GM19452 (cell line): Measurements from ENCODE around the gene CHCHD6.

Experiments used
- ATAC-seq: cut with Tn5 transposase; IDR thresholded peaks from one replicate; pipeline ENCODE4 v1.9.1; 2021; ENCODE audit not compliant: unreplicated experiment

Gene CHCHD6

DNA sequence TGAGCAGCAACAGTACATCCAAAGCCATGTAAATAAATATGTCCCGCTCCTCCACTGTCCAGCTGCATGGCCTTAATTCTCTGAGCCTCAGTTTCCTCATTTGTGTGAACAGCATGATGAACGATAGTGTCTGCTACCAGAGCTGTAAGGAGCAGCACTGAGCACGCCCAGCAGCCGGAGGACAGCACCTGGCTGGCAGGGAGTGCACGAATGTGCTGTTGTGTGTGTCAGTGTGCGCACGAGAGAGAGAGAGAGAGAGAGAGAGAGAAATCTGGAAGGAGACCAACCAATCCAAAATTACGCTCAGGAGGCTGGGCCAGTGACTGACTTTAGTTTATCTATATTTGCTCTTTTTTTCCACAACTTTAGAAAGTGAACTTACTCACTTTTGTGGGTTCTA lies 252.3 kb downstream of the CHCHD6 start:
- ATAC-seq: no peak

DNA sequence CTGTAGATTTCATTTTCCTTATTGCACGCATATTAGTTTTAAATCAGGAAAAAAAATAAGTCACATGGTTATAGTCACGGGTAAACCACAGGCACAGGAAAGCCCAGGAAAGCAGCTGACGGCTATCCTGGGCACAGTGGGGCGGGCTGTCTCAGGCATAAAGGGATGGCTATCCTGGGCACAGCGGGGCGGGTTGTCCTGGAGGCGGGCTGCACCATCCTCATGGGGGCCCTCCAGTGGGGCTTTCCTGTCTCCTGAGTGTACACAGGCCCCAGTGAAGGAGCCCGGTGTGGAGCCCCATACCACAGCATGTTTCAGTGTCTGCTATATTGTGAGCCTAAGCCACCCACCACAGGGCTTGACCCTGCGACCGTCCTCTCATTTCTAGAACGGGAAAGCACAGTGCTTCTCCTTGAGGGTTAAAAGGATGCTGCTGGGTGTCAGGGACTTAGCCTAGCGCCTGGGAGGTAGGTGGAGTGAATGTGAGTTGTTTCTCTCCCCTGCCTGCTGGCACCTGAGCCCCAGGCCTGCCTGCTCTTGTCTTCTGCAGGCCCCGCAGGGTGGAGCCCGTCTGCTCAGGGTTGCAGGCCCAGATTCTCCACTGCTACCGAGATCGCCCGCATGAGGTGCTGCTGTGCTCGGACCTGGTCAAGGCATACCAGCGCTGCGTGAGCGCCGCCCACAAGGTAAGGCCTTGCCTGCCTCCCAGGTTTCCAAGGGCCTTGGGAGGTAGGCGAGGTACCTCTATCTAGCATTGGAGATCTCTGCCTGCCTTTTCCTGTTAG lies 253.0 kb downstream of the CHCHD6 start:
- no peak for ATAC-seq

DNA sequence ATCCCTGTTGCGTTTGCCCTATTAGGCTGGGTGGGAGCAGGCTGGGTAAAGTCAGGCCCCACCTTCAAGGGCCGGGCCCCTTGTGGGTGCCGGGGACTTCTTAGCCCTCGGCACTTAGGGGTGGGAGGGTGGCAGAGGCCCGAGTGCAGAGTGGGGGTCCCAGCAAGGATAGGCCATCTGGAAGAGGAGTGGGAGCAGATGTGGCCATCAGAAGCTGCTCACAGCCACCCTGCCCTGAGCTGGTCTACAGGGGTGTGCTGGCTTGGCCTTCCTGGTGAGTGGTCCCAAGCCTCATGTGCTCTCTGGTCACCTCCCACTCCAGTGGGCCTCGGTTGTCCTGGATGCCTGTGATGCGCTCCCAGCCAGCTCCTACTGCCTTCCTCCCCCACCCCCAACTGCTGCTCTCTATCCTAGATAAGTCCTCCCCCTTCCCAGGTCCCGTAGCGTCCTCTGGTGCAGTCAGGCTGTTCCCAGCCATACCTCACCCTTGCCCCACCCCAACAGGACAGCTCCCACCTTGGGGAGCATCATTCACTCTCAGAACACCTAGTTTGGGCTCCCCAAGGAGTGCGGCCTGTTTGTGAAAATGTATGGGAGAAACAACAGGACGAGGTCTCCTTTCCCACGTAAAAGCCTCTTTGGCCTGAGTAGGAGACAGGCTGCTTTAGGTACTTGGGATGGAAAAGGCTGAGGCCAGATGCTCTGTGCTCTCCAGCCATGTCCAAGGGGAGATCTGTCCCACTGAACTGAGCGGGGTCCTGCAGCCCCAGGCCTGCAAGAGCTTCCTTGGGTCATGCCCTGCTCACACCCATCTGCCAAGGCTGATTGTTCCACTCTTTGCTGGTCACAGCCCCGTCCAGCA lies 254.0 kb downstream of the CHCHD6 start:
- no peak for ATAC-seq

DNA sequence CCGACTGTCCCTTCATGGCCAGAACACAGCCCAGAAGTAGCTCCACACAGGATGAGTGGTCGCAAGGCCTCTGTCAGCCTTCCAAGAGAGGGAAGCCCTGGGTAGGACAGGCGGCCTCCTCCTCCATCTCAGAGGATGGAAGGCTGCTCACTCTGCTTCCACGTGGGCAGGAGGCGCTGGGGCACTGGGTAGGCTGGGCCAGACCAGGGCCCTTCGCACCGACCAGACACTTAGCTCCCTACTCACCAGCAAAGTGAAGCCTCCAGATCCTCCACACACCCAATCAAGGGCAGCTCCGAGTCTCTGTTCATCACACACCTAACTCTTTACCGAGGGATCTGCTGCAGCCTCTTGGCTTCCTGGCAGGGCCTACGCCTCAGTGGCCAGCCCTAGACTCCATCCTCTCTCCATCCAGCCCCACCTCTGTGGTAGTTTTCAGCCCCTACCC lies 254.6 kb downstream of the CHCHD6 start:
- no peak for ATAC-seq

DNA sequence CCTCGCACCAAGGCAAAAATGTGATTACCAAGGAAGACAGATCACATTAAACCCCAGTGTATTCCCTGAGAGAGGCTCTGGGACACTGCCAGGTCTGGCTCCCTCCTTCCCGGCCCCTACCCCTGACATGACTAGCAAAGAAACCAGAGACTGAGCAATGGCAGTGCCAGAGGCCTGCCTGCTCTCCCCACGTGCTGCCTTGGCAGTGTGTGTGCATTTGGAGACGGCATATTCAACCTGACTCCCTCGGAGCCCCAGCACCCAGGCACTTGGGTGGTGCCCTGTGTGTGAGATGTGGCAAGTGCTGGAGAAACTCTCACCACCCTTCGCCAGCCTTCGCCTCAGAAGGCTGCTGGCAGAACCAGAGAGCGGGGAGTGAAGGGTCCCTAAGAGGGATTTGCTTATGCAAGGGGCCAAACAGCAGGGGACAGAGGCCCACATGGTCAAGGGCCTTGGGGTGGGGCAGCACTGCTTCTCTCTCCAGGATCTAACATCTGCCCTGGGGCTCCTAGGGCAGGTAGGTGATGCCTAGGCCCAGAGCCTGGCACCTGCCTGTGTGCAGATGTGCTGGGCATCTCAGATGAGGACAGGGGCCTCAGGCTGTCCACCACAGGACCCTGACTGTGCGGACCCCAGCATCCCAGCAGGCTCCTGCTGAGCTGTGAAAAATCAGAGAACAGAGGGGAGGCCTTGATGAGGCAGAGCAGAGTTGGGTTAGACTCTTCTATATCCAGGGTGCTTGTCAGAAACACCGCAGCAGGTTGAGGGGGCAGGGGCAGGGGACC lies 255.3 kb downstream of the CHCHD6 start:
- no peak for ATAC-seq

DNA sequence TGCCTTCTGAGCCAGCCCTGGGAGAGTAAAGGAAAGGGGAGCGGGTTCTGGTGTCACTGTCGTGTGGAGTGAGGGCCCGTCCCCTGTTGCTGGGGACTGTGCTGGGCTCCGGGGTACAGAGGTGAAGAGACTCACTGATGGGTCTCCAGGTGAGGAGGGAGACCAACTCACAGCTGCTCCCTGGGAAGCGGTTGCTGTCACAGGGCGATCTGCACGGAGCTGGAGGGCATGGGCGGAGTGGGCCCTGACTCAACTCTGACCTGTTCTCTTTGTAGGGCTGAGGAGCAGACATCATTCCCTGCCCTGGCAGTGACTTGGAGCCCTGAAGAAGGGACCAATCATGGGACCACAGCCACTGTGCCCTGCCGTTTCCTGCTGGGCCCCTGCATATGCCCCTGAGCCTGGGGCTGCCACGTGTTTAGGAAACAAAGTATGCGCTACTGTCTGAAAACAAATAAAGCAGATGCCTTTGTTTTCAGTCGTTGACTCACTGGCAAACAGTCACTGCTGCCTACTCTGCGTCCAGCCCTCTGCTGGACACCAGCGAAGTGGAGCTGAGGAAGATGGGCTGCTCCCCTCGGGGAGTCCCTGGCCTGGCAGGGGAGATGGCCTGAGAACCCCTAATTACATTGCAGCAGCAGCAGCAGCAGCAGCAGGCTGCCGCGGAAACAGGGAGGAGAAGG lies 256.0 kb downstream of the CHCHD6 start:
- no peak for ATAC-seq

DNA sequence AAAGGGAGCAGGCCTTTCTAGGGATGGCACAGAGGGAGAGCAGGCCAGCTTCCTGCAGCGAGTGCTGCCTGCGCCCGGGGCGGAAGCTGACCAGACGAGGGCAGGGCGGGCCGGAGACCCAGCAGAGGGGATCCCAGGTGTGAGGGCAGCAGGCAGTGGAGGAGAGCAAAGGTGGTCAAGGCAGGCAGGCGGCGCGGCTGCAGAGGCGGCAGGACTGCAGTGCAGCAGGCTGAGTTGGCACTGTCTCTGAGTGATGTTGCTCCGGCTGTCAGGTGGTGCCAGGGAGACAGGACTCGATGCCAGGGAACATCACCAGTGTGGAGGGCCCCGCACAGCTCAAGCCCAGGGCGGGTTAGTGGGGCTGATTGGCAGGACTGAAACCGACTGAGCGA lies 256.6 kb downstream of the CHCHD6 start:
- no peak for ATAC-seq

DNA sequence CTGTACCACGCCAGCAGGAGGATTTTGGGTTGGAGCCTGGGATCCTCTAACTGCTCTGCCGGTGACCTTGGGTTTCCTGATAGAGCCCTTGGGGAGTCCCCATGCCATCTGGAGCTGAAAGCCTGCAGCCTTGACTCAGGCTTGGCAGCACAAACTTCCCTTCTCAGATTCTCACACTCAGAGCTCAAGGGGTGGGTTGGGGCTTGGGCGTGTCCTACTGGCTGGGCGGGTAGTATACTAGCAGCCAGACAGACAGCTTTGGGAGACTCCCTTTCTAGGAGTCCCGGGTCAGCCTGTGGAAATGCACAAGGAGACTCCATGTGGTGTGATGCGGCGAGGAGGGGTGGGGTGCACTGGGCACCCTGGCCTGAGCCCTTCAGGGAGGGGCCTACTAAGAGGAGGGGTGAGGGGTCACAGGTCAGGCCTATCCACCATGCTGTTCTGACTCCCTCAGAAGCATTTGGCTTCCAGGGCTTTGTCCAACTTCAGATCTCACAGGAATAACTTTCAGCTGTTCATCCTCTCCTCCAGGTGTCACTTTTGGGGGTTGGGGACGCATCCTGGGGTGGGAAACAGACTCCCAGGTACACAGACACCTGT lies 257.3 kb downstream of the CHCHD6 start:
- ATAC-seq: no peak

DNA sequence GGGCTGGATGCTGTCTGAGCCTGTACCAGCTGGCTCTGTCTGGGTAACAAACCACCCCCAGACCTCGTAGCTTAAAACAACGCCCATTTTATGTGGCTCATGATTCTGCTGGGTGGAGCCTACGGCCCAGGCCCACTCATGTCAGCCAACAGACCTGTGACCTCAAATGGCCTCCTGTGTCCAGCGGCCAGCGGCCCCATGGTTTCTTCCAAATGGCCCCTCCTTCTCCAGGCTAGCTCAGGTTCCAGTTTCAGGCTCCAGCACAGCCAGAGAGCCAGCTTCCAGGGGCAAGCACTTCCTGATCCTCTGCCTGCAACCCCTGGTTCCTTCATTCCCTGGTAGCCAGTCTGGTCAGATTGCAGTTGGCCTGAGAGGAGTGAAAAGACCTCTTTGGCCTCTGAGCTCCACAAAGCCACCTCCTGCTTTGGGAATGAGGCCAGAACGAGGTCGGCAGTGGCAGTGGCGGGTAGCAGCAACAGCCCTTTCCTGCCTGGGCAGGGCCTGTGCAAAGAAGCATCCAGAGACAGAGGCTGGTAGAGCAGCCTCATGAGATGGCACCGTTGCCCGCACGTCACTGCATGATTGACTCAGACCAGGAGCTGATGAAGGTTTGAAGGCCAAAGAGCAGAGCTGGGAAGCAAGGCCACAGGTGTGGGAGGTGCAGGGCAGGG lies 257.9 kb downstream of the CHCHD6 start:
- ATAC-seq: no peak

DNA sequence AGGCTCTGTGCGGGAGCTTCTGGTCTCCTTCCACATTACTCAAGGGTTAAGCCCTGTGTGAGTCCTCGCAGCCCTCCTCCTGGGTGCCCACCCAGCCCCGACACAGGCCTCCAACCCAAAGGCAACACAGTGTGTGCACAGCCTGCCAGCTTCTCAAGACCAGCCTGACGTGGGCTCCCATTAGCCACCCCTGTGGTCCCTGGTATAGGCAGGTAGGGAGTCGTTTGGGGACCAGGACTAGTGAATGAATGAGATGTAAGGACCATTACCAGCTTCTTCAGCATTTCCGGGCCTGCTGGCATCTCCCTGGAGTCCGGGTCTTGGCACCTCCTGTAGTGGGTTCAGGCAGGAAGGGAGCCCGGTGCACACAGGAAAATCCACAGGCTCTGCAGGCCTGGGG lies 258.7 kb downstream of the CHCHD6 start:
- ATAC-seq: no peak

DNA sequence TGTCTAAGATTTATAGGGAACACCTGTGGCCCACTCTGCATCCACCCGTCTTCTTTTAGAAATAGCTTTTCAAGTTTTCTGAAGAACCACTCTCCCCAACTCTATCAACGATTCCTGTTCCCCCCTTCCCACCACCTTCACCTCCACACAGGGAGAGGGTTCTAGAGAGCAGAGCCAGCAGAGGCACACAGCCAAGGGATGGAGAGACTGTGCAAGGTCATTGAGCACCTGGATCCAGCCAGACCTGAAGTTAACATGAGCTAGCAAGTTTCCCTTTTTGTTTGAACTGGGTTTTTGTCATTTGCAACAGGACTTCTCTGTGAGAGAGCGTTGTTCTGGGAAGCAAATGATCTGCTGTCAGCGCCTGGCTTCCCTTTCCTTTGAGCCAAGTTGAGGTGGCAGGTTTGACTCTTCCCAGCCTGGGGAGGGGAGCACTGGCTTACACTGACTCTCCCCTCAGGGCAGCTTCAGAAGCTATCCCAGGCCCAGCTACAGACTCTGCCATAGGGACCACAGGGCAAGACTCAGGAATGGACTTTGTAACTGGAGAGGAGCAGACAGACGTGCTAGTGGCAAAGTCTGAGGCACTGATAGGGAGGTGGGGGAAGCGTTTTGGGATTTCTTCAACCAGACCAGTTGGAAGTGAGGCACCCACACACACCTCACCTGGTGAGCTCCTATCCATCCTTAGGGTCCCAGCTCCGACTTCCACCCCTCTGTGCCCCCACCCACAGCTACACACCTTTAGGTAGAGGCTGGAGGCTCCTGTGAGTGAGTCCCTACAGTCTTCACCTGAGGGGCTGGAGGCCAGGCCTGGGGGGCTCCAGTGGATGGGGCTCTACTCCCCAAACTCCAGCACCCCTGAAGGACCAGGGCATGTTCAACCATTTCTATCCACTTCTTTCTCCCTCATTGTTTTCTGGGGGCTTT lies 259.5 kb downstream of the CHCHD6 start:
- ATAC-seq: no peak

DNA sequence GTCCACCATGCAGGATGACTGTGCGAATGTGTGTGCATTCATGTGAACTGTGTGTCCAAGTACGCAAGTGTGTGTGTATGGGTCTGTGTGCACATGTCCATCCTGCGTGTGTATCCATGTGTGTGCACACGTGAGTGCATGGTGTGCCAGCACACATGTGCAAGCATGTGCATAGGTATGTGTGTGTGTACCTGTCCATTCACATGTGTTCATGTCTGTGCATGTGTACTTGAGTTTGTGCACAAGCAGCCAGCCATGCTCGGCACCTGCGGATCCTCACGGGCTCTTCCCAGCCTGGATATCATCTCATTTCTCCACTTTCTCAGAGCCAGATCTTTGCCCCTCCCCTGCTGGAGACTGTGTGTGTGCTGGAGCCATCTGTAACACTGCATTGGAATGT lies 260.2 kb downstream of the CHCHD6 start:
- ATAC-seq: no peak

DNA sequence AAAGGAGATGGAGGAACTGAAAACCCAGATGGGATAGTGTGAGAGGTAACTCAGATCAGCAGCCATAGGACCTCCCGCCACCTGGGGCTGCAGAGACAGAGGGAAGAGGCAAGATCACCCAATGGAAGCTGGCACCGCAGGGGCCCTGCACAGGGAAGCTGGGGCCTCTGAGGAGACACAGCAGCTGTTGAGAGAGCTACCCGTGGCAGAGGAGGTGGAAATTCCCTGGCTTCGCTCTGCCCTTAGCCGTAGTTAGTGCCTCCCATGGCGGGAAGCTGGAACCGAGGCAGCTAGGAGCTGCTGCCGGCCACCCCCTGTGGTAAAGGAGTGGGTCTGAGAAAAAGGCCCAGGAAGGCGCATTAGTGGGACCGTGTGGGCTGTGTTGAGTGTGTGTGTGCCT lies 260.9 kb downstream of the CHCHD6 start:
- no peak for ATAC-seq

DNA sequence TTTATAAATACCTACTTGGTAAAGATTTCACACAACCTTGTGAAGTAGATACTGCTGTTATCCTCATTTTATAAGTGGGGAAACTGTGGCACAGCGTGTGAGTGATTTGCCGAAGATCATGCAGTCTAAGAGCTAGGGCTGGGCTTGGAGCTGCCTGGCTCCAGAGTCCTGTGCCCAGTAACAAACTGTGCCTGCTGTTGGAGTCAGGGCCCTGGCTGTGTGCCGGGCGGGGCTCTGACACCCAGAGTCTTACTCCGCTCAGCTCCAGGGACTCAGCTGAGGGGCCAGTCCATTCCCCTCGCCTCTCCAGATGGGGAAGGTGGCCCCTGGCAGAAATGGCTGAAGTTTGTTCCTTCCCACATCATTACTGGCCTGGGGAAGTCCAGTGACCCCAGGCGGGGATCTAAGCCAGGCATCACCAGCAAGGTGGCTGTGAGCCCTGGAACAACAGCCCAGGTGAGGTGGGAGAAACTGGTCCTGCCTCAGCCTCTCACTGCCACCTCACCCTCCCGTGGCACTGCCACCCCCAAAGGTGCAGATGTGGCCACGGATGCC lies 261.6 kb downstream of the CHCHD6 start:
- no peak for ATAC-seq

DNA sequence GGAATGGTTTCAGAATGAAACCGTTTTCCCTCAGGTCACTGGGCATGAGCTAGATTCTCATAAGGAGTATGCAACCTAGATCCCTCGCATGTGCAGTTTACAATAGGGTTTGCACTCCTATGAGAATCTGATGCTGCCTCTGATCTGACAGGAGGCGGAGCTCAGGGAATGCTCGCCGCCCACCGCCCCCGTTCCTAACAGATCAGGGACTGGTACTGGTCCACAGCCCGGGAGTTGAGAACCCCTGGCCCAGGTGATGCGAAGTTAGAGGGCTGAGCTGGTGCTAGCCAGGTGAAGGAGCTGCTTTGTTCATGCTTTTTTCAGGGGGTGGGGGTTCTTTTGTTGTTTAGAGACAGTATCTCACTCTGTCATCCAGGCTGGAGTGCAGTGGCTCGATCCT lies 263.3 kb downstream of the CHCHD6 start:
- no peak for ATAC-seq

DNA sequence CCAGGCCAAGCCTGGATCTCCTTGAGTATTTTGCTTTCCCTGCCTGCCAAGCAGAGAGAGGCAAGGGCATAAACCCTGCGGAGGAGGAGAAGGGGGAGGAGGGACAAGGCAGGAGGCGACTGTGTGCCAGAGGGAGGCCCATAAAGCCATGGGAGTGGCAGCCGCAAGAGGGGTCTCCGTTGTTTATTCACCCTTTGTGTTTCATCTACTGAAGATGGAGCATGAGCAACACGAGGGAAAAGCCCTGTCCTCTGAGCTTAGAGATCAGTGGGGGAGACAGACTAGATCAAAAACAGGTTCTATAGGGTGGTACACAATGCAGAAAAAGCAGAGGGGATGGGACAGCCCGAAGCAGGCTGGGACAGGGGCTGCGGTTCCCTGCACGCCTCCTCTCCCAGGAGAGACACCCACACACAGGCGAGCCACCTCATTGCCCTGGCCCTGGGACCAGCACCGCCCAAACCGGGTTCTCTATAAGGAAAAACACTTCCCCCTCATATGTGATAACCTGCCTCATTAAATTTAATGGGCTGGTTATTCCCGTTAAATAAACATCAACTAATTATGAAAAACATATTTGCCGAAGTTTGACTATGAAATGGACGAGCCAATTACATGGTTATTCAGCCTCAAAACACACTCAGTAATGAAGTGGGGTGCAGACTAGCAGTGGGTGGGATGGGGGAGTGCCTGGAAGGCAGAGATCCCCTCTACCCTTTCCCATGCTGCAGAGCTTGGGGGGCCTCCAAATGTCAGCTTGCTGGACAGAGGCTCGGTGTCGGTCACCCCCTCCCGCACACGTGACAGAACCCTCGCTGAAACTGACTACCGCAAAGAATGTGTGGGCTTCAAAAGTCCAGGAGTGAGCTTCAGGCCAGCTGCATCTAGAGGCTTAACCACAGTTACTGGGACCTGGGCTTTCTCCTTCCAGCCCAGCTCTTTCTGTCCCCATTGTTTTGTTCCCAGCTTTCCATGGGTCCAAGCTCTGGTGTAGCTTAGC lies 264.7 kb downstream of the CHCHD6 start:
- no peak for ATAC-seq

DNA sequence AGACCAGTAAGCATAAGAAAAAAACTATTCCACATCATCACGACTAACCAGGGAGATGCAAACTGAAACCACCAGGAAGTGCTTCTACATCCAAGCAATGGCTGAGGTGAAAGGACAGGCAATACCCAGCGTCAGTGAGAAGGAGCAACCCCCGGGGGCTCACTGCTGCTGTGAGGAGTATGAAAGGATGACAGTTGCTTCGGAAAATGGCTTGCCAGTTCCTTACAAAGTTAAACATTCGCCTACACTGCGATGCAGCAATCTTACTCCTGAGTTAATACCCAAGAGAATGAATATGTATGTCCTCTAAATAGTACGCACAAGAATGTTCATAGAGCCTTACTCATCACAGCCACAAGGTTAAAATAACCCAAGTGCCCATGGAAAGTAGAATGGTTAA lies 265.5 kb downstream of the CHCHD6 start:
- ATAC-seq: no peak
